8988T (cell line): ENCODE data around the gene TSGA10IP.

Experiments
- DNase-seq: peaks from one replicate; pipeline ENCODE4 v3.0.0; 2011

TSGA10IP gene

DNA sequence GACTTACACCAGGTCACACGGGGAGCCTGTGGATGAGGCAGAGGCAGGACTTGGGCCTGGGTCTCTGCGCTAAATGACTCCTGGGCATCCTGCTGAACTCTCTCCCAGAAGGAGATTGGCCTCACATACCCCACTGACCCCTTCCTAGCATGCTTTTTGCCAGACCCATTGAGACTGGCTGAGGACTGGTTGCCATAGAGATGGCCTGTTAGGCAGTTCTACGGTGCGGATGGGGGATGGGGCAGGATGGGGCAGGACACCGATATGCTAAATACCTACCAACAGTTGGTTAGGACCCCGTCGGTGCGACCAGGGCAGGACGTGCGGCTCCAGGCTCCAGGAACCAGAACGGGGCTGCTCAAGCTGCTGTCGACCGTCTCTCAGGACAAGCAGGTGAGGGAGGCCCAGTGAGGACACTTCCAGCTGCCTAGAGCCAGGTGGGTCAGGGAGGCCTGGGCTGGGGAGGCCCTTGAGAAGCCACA lies at the start of gene TSGA10IP:
Gene TSGA10IP (plus strand): TSS at position 51 of the 482 bp plus-strand sequence. CDS start 196 bp downstream, at position 247.
- no peak for DNase-seq

DNA sequence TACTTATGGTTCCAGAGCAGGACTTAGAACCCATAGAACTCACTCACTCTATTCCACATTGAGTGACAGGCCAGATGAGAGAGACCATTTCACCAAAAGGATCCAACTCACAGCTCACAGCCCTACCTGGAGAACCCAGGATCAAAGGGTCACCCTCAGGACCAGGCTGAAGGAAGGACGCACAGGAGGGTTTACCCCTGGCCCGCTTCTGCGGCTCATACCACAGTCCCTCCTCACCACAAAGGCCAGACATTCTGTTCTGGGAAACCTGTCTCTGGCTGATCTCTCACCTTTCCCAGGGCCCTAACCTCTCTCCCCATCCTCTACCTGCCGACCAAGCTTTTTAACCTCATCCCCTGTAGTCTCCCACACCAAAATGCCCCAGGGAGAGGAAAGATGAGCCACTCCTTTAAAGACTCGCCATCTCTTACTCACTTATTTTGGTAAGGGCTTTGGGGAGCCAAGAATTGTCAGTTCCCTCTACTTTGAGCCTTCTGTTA lies 49.7 kb upstream of the TSGA10IP start:
- no peak for DNase-seq

DNA sequence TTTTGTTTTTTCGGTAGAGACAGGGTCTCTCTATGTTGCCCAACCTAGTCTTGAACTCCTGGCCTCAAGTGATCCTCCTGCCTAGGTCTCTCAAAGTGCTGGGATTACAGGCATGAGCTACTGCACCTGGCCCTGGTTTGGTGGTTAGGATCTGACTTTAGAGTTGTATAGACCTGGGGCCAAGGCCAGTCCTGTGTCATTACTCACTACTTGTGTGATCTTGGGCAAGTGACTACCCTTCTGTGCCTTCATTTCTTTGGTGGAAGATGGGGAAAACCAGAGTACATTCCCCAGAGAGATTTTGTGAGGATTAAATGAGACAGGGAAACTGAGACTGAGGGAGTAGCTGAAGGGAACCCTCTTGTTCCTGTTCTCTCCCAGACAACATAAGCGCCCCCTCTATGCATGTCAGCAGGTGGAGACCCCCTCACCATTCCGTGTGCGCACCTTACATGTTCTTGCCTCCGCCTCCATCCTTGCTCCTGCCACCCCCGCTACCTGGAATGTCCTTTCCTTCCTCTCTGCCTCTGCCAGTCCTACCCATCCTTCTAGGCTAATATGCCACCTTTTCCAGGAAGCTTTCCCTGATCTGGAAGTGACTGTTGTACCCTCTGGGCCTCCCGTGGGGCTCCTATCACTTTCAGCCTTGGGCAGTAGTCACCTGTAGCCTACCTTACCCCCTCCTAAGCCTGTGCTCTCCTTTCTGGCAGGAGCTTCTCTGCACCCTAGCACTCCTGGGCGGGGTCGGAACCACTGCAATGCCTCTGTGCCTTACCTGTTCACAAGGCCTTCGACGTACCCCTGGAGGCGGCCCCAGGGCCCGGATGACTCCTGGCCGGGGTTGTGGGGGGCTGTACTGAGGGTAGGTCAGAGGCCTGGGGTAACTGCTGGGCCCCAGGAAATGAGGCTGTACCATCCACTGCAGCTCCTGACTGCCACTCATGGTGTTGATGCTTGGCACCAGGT lies 49.0 kb upstream of the TSGA10IP start:
- no peak for DNase-seq

GRCh38 chr11:65897020-65897471 lies 48.2 kb upstream of the TSGA10IP start:
- no peak for DNase-seq

- DNase-seq, result no peak
Observed at GRCh38 chr11:65898656-65899355, 46.5 kb upstream of the TSGA10IP start.

- peak; percentile 90 for DNase-seq
Observed at GRCh38 chr11:65899356-65900124, 45.7 kb upstream of the TSGA10IP start.

GRCh38 chr11:65900125-65900898 lies 45.0 kb upstream of the TSGA10IP start, which contains the start of gene FOSL1:
Gene FOSL1, minus strand, starts transcription at chr11:65900388. Its CDS starts 49 bp downstream, at chr11:65900339.
- DNase-seq, result peak; percentile 93

- no peak for DNase-seq
Observed at GRCh38 chr11:65900899-65901180, 44.4 kb upstream of the TSGA10IP start.

GRCh38 chr11:65903068-65903481 lies 42.2 kb upstream of the TSGA10IP start:
- no peak for DNase-seq

DNA sequence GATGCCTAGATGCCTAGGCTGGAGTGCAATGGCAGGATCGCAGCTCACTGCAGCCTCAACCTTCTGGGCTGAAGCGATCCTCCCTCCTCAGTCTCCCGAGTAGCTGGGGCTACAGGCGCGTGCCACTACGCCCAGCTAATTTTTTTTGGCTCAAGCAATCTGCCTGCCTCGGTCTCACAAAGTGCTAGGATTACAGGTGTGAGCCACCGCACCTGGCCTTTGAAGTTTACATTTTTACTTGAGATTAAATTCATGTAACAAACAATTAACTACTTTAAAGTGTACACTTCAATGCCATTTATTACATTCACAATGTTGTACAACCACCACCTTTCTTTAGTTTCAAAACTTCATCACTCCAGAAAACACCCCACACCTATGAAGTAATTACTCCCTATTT lies 41.6 kb upstream of the TSGA10IP start:
- DNase-seq, result no peak

GRCh38 chr11:65906602-65907001 lies 38.7 kb upstream of the TSGA10IP start:
- no peak for DNase-seq

- DNase-seq, result no peak
Observed at GRCh38 chr11:65907878-65908277, 37.4 kb upstream of the TSGA10IP start.

DNA sequence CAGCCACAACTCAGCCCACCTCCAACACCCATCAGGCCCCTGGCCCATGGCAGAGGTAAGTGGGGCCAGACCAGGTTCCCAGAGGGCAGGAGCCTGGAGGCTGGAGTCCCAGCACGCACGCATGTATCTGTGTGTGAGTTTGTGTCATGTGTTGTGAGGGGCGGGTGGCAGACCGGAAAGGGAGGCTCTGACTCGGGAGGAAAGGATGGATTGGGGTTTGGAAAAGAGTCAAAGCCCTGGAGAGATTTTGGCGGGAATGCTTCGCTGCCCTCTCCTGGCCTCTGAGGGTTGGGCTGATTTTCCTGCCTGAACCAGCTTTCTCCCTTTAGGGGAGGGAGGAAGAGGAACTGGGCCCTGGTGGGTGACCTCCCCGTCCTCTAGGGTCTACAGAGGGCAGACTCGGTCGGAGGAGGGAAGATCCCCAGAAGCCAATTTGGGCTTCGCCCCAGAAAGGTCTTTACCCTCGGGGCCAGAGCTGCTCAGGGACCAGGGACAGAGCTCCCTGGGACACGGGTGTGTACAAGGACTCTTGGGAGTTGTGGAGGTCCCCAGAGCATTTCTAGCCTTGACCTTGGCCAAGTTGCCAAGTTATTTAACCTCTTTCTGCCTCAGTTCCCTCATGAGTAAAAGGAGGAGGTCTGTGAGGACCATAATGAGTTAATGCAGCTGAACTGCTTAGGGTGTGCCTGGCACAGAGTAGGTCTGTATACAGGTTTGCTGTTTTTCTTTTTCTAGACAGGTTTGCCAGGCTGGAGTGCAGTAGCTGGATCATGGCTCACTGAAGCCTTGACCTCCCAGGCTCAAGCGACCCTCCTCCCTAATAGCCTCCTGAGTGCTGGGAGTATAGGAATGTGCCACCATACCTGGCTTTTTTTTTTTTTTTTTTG lies 33.4 kb upstream of the TSGA10IP start:
- DNase-seq, result peak; percentile 87

DNA sequence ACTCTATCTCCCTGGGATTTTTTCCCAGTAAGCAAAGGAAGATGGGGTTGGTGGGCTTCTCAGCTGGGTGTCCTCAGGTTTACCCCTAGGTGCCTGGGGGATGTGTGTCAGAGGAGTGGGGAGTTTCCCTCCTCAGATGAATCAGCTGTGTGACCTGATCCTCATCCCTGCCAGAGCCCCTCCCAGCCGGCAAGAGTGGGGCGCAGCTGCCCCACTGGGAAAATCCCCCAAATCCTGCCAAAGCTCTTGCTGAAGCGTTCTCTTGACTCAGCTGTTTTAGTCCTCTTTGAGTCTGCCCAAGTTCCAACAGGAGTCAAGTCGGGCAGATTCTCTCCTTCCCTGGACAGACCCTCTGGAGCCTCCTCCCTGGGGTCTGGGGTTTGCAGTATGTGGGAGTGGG lies 32.4 kb upstream of the TSGA10IP start:
- peak; percentile 42 for DNase-seq

DNA sequence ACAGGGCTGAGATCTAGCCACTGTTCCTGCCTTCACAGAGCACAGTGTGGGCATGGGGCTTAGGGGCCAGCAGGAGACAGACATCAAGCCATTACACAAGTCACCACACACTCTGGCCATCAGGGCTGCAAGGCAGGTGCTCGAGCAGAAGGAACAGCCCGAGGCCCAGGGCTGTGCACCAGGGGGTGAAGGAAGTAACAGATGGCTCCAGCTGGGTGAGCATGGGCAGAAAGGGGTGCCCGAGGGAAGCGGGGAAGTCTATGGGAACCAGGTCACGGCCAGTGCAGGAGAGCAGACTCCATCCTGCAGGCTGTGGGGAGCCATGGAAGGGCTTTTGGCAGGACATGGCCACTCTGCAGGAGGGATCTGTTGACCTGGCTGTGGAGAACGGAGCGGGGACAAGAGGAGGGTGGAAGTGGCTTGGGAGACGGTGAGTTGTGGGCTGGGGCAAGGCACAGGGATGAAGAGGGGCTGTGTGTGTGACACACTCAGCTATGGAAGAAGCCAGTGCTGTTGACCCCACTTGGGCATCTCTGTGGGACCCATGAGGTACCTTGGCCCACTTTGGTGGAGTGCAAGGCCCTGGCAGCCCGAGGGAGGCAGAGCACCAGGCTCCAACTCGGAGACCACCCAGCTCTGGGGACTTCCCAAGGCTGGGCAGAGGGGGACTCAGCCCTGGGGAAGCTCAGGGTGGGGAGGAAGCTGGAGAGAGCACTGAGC lies 30.0 kb upstream of the TSGA10IP start:
- DNase-seq, result no peak

GRCh38 chr11:65915821-65916251 lies 29.4 kb upstream of the TSGA10IP start:
- peak; percentile 99 for DNase-seq

DNA sequence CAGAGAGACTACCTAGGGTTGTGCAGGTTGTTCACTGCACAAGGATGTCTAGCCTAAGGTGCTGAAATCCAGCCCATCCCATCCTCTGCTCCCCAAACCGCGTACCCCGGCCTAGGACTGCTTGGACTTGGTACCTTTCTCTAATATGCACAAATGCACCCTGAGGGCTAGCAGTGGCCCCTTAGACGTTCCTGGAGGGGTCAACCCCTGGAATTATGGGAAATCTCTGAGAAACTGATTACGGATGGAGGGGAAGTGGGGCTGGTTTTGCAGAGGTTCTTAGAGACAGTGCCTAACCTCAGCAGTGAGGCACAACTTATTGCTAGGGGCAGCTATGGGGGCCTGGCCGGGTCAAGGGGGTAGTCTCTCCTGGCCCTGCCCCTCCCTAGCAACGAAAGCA lies 28.9 kb upstream of the TSGA10IP start:
- no peak for DNase-seq

DNA sequence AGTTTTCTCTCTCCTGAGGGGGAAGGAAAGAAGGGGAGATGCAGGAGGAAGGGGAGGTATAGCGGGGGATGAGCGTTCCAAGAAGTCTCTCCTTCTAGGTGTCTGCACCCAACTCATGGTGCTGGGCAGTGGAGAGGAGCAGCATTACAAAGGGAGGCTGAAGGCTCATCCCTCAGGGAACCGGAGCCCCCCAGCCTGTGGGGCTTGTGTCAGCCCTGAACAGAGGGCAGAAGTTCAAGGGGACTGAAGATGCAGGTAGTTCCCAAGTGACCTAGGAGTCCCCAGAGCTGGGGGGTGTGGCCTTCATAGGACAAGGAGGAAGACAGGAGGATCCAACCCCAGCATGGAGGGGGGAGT lies 28.2 kb upstream of the TSGA10IP start:
- DNase-seq, result no peak

GRCh38 chr11:65917434-65918210 lies 27.7 kb upstream of the TSGA10IP start:
- no peak for DNase-seq
